GM23248 (cell line): Measurements from ENCODE around the gene TMEM131L. TPM values are rescaled to one million over a fixed set of nuclear protein-coding genes. Genes with fewer than 3 reads are reported as not detected.

Experiments
- DNase-seq: peaks from one replicate; pipeline ENCODE4 v3.0.0-alpha.2; 2015
- H2AFZ ChIP-seq: fragments of 200-600 bp; sonication (generic); 2 replicates; pipeline ENCODE4 v1.6.1; 2016; ENCODE audit warnings: antibody characterized with exemption
- H3F3A ChIP-seq: fragments of 200-600 bp; sonication (generic); 2 replicates; pipeline ENCODE4 v1.6.1; 2016; ENCODE audit warnings: mild to moderate bottlenecking, antibody characterized with exemption, mixed run types; ENCODE audit not compliant: insufficient read depth
- H3K27ac ChIP-seq: fragments of 200-600 bp; sonication (generic); 2 replicates; pipeline ENCODE4 v1.5.1; 2016; ENCODE audit warnings: mild to moderate bottlenecking
- H3K27me3 ChIP-seq: fragments of 200-600 bp; sonication (generic); replicated peaks from 2 replicates; pipeline ENCODE4 v1.6.1; 2016; ENCODE audit warnings: mild to moderate bottlenecking; ENCODE audit not compliant: insufficient read depth
- H3K36me3 ChIP-seq: fragments of 200-600 bp; sonication (generic); 2 replicates; pipeline ENCODE4 v1.6.1; 2016; ENCODE audit warnings: low read depth, mild to moderate bottlenecking
- H3K4me1 ChIP-seq: fragments of 200-600 bp; sonication (generic); 2 replicates; pipeline ENCODE4 v1.6.1; 2016; ENCODE audit warnings: mild to moderate bottlenecking; ENCODE audit not compliant: insufficient read depth
- H3K4me2 ChIP-seq: fragments of 200-600 bp; sonication (generic); one replicate; pipeline ENCODE4 v1.6.1; 2016; ENCODE audit warnings: mild to moderate bottlenecking; ENCODE audit not compliant: unreplicated experiment
- H3K4me3 ChIP-seq: fragments of 200-600 bp; sonication (generic); 2 replicates; pipeline ENCODE4 v1.5.1; 2016; ENCODE audit warnings: mild to moderate bottlenecking
- H3K79me2 ChIP-seq: fragments of 200-600 bp; sonication (generic); 2 replicates; pipeline ENCODE4 v1.6.1; 2016; ENCODE audit warnings: mild to moderate bottlenecking; ENCODE audit not compliant: insufficient read depth
- H3K9ac ChIP-seq: fragments of 200-600 bp; sonication (generic); 2 replicates; pipeline ENCODE4 v1.6.1; 2016; ENCODE audit warnings: mild to moderate bottlenecking
- H3K9me2 ChIP-seq: fragments of 200-600 bp; sonication (generic); 2 replicates; pipeline ENCODE4 v1.6.1; 2016; ENCODE audit warnings: mixed run types, mild to moderate bottlenecking, moderate library complexity; ENCODE audit not compliant: insufficient read depth
- H3K9me3 ChIP-seq: fragments of 200-600 bp; sonication (generic); one replicate; pipeline ENCODE4 v1.6.1; 2017; ENCODE audit warnings: low read depth
- H4K20me1 ChIP-seq: fragments of 200-600 bp; sonication (generic); 2 replicates; pipeline ENCODE4 v1.6.0; 2016; ENCODE audit not compliant: insufficient read depth
- EZH2 ChIP-seq: fragments of 200-600 bp; sonication (generic); IDR thresholded peaks from 2 replicates; pipeline ENCODE4 v1.6.1; 2018; ENCODE audit warnings: antibody characterized with exemption, mild to moderate bottlenecking; ENCODE audit not compliant: insufficient read depth, poor library complexity, severe bottlenecking
- EZH2phosphoT487 ChIP-seq: fragments of 200-600 bp; sonication (generic); IDR thresholded peaks from 2 replicates; pipeline ENCODE4 v1.6.1; 2018; ENCODE audit warnings: antibody characterized with exemption, moderate library complexity, mild to moderate bottlenecking, low read depth; ENCODE audit not compliant: insufficient read depth
- WGBS, 2 experiments: methylation state at CpG; one replicate each; pipeline ENCODE4 v1.1.6; 2015 to 2017; ENCODE audit warnings: low lambda C conversion rate in 2 of 2, low coverage in 1 of 2; ENCODE audit errors: missing lambda C conversion rate in 2 of 2; 5-methylcytosine and 5-hydroxymethylcytosine counted together
- in situ Hi-C: fragments of 300-500 bp; cut with MboI; formaldehyde crosslinking; loops from 2 replicates; pipeline ENCODE4 v1.15.0; 2020
- polyA plus RNA-seq: library from polyadenylated mRNA; unstranded; fragments of >200 nt; fragmentation: Nextera tagmentation; extraction: Ambion mirVana; gene quantifications from 2 replicates; pipeline ENCODE4 v1.2.1, GENCODE V29; 2016
- total RNA-seq: library from RNA; depleted of rRNA; stranded (reverse); fragments of >200 nt; shearing (Covaris generic); gene quantifications from 2 replicates; pipeline ENCODE4 v1.2.3, GENCODE V29; 2014

TMEM131L gene
- total and polyA plus RNA-seq, 2 experiments from 2014 or later, result 8.7 to 11.1 TPM

GRCh38 chr4:153510252-153511001 is 44.3 kb downstream of the TMEM131L start:
- in situ Hi-C loops, result no loop called here

GRCh38 chr4:153511104-153511503 is 44.9 kb downstream of the TMEM131L start:
- no peaks in the 10 kb centered on the region for H3K9me2 ChIP-seq
- H3K4me1 ChIP-seq, result peaks cover 38% of the 10 kb centered on the region
- no peak overlapping the region for H2AFZ ChIP-seq
- H4K20me1 ChIP-seq, result no peaks in the 10 kb centered on the region
- no peaks in the 10 kb centered on the region for H3K36me3 ChIP-seq
- no peak overlapping the region for H3K4me2 ChIP-seq
- H3F3A ChIP-seq, result peaks cover 37% of the 10 kb centered on the region
- H3K9ac ChIP-seq, result no peak overlapping the region
- TF ChIP-seq EZH2 (no peak), EZH2phosphoT487 (no peak)
- no peaks in the 10 kb centered on the region for H3K9me3 ChIP-seq
- no peak overlapping the region for H3K4me3 ChIP-seq
- H3K79me2 ChIP-seq, result no peaks in the 10 kb centered on the region
- 89 to 92% methylated on average over 6 of the region's 6 CpGs for WGBS, 2 experiments
- H3K27me3 ChIP-seq, result no peaks in the 10 kb centered on the region
- DNase-seq, result no peak
- in situ Hi-C loops, result no loop called here
- no peak overlapping the region for H3K27ac ChIP-seq

More at GRCh38 chr4:153510252-153511001, 44.3 kb downstream of the TMEM131L start:
- WGBS, 2 experiments, result 92 to 94% methylated on average over 7 of the region's 7 CpGs
- no peak for DNase-seq
- Histone ChIP-seq H3K36me3 (no peaks in the 10 kb centered on the region), H3K27ac (no peak overlapping the region), H3K79me2 (0 out of 2 replicates have a peak, but pooled peaks cover 2% of the 10 kb centered on the region), H3K27me3 (no peaks in the 10 kb centered on the region), H3K4me3 (no peak overlapping the region), H4K20me1 (no peaks in the 10 kb centered on the region), H3K9me2 (no peaks in the 10 kb centered on the region), H3F3A (peaks cover 34% of the 10 kb centered on the region), H3K4me1 (peaks cover 38% of the 10 kb centered on the region), H3K9ac (no peak overlapping the region), H2AFZ (no peak overlapping the region), H3K9me3 (no peaks in the 10 kb centered on the region), H3K4me2 (no peak overlapping the region)
- TF ChIP-seq EZH2 (no peak), EZH2phosphoT487 (no peak)

GRCh38 chr4:153512162-153512852 is 46.1 kb downstream of the TMEM131L start:
- Histone ChIP-seq H2AFZ (no peak overlapping the region), H3K27me3 (no peaks in the 10 kb centered on the region), H4K20me1 (no peaks in the 10 kb centered on the region), H3K9ac (no peak overlapping the region), H3K79me2 (no peaks in the 10 kb centered on the region), H3F3A (peaks cover 37% of the 10 kb centered on the region), H3K4me1 (peaks cover 38% of the 10 kb centered on the region), H3K9me2 (no peaks in the 10 kb centered on the region), H3K36me3 (no peaks in the 10 kb centered on the region), H3K27ac (peak overlapping the region; percentile 85; the same call in 1 of the 2 replicates), H3K4me3 (no peak overlapping the region), H3K4me2 (peak overlapping the region; percentile 39), H3K9me3 (no peaks in the 10 kb centered on the region)
- in situ Hi-C loops, result no loop called here
- WGBS, 2 experiments, result 62 to 64% methylated on average over 7 of the region's 7 CpGs
- no peak for DNase-seq
- TF ChIP-seq EZH2phosphoT487, result no peak
- no peak for TF ChIP-seq EZH2

- Histone ChIP-seq H3K9ac (no peak overlapping the region), H3K36me3 (no peaks in the 10 kb centered on the region), H3K4me1 (peaks cover 38% of the 10 kb centered on the region), H3K9me3 (no peaks in the 10 kb centered on the region), H2AFZ (no peak overlapping the region), H4K20me1 (no peaks in the 10 kb centered on the region), H3K4me3 (peak overlapping the region; percentile 50), H3K4me2 (peak overlapping the region; percentile 78), H3K79me2 (no peaks in the 10 kb centered on the region), H3K9me2 (no peaks in the 10 kb centered on the region), H3K27me3 (no peaks in the 10 kb centered on the region), H3F3A (peaks cover 37% of the 10 kb centered on the region), H3K27ac (peak overlapping the region; percentile 85)
- in situ Hi-C loops, result no loop called here
- 81% methylated on average over 3 of the region's 3 CpGs for WGBS, 2 experiments
- TF ChIP-seq EZH2phosphoT487, result no peak
- TF ChIP-seq EZH2, result no peak
- DNase-seq, result peak; percentile 31
These were observed 46.9 kb downstream of the TMEM131L start for GRCh38 chr4:153512952-153513500.
